Astrocyte of the cerebellum (primary cell): Measurements from ENCODE around the gene CHIT1.

Experiments used
- DNase-seq: peaks from one replicate; pipeline ENCODE4 v3.0.0-alpha.2; 2011; ENCODE audit warnings: low read depth
- H3K4me3 ChIP-seq: 2 replicates; pipeline ENCODE4 v1.5.1; 2011; ENCODE audit warnings: mild to moderate bottlenecking, low read depth, low read length, moderate library complexity
- in situ Hi-C: cut with HindIII; loops from 2 replicates; pipeline ENCODE4 v1.10.0; 2017; ENCODE audit warnings: low sequenced_read_pairs
- TF ChIP-seq, protein P1 (sequence below): IDR thresholded peaks from 2 replicates; pipeline ENCODE4 v1.5.1; 2012; ENCODE audit warnings: low read length, low read depth, moderate library complexity, mild to moderate bottlenecking; ENCODE audit errors: missing control alignments

The CHIT1 gene

GRCh38 chr1:203178083-203178482 is 51.4 kb downstream of the CHIT1 start:
- H3K4me3 ChIP-seq: no peak overlapping the region
- TF ChIP-seq, protein P1, sequence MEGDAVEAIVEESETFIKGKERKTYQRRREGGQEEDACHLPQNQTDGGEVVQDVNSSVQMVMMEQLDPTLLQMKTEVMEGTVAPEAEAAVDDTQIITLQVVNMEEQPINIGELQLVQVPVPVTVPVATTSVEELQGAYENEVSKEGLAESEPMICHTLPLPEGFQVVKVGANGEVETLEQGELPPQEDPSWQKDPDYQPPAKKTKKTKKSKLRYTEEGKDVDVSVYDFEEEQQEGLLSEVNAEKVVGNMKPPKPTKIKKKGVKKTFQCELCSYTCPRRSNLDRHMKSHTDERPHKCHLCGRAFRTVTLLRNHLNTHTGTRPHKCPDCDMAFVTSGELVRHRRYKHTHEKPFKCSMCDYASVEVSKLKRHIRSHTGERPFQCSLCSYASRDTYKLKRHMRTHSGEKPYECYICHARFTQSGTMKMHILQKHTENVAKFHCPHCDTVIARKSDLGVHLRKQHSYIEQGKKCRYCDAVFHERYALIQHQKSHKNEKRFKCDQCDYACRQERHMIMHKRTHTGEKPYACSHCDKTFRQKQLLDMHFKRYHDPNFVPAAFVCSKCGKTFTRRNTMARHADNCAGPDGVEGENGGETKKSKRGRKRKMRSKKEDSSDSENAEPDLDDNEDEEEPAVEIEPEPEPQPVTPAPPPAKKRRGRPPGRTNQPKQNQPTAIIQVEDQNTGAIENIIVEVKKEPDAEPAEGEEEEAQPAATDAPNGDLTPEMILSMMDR: no peak
- DNase-seq: no peak
- in situ Hi-C loops: no loop called here

- H3K4me3 ChIP-seq: no peak overlapping the region
- no peak for DNase-seq
- in situ Hi-C loops: no loop called here
- TF ChIP-seq, protein P1: no peak
These were observed 51.9 kb downstream of the CHIT1 start for GRCh38 chr1:203177470-203178039.

- TF ChIP-seq, protein P1: no peak
- no peak overlapping the region for H3K4me3 ChIP-seq
- DNase-seq: no peak
- in situ Hi-C loops: no loop called here
These were observed 52.5 kb downstream of the CHIT1 start for GRCh38 chr1:203177036-203177405.

GRCh38 chr1:203176273-203177035 is 53.0 kb downstream of the CHIT1 start:
- no peak overlapping the region for H3K4me3 ChIP-seq
- TF ChIP-seq, protein P1: no peak
- in situ Hi-C loops: no loop called here
- no peak for DNase-seq

GRCh38 chr1:203175827-203176241 is 53.6 kb downstream of the CHIT1 start:
- no peak overlapping the region for H3K4me3 ChIP-seq
- in situ Hi-C loops: no loop called here
- DNase-seq: no peak
- TF ChIP-seq, protein P1: no peak

DNA sequence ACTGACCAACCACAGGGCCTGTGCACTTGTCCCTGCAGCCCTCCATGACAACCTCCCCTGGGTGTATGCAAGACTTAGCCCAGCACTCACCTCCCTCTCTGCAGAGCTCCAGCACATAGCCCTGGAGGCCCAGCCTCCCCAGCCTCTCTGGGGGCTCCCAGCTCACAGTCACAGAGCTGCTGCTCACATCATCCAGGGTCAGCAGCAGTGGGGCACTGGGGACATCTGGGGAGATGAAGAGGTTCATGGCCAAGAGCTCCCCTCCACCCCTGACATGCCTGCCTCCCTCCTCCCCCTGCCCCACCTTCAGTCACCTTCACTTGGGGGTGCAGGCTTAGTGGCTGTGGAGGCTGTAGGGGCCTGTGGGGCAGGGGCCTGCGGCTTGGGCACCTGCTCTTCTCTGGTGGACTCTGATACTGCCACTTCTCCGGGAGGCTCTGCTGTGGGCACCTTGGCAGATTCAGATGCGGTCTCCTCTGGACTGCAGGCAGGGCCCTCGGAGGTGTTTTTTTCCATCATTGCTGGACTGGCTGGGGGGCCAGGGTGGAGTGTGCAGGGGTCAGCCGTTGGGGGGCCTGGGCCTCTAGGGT is 54.1 kb downstream of the CHIT1 start, which contains the start of gene MYBPH:
MYBPH (minus strand) TSS at position 590 of the 590 bp plus-strand sequence; CDS start at position 519, 71 bp downstream.
- no peak for DNase-seq
- TF ChIP-seq, protein P1: no peak
- in situ Hi-C loops: no loop called here
- no peak within 1 kb of the TSS for H3K4me3 ChIP-seq
